ENCODE data around the gene TBC1D2.

DNA sequence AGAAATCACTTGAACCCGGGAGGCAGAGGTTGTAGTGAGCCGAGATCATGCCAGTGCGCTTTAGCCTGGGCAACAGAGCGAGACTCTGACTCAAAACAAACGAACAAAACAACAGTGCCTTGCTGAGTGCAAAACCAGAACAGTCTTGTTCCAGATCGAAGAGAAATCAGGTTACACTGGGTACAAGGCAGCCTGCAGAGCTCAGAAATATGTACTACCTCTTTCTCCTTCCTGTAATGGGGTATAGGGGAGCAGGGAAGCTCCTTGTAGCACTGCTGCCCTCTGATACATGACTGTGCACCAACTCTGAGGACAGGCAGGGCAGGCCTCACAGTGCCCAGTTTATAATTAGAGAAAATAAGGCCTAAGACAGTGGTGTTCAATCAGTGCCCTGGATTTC, 24.7 kb downstream of the TBC1D2 start:
- TF ChIP-seq, protein P1, sequence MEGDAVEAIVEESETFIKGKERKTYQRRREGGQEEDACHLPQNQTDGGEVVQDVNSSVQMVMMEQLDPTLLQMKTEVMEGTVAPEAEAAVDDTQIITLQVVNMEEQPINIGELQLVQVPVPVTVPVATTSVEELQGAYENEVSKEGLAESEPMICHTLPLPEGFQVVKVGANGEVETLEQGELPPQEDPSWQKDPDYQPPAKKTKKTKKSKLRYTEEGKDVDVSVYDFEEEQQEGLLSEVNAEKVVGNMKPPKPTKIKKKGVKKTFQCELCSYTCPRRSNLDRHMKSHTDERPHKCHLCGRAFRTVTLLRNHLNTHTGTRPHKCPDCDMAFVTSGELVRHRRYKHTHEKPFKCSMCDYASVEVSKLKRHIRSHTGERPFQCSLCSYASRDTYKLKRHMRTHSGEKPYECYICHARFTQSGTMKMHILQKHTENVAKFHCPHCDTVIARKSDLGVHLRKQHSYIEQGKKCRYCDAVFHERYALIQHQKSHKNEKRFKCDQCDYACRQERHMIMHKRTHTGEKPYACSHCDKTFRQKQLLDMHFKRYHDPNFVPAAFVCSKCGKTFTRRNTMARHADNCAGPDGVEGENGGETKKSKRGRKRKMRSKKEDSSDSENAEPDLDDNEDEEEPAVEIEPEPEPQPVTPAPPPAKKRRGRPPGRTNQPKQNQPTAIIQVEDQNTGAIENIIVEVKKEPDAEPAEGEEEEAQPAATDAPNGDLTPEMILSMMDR (IDR thresholded peaks at IDR 0.05), result no peak
- TF ChIP-seq EP300 (IDR thresholded peaks at IDR 0.05), result no peak
- no peak for TF ChIP-seq POLR2A (IDR thresholded peaks at IDR 0.05)
- TF ChIP-seq POLR2AphosphoS5 (IDR thresholded peaks at IDR 0.05), result no peak

Data from upper lobe of left lung (tissue), 4 donors.